HCT116 (cell line): ENCODE data around the gene EVI5L. TPM values are rescaled to one million over a fixed set of nuclear protein-coding genes. Genes with fewer than 3 reads are reported as not detected.

ENCODE experiments used
- ATAC-seq: fragments of 200-7000 bp; cut with Tn5 transposase; 2 replicates; pipeline ENCODE4 v1.9.1; 2020; ENCODE audit warnings: mild to moderate bottlenecking, moderate library complexity
- BruUV-seq: library from RNA; stranded (reverse); fragments of 400-500 nt; replicated peaks from 2 replicates; lab custom pipeline; 2021; lab: Mats Ljungman, UMichigan
- CTCF ChIA-PET: fragments of 300-600 bp; sonication (Branson Sonifier 250); formaldehyde crosslinking; loops from one replicate; lab custom pipeline; 2021; ENCODE audit warnings: antibody characterized with exemption; lab: Charles Lee
- POLR2A ChIA-PET: fragments of 300-600, 350-600 bp; sonication (Branson Sonifier 250); formaldehyde crosslinking; loops from one replicate; lab custom pipeline; 2021; ENCODE audit warnings: antibody characterized with exemption; lab: Charles Lee
- RAD21 ChIA-PET, 2 experiments: fragments of 300-600 bp; sonication (Branson Sonifier 250); formaldehyde crosslinking; loops; one replicate each; lab custom pipeline; 2023; ENCODE audit warnings: low total read pairs in 2 of 2; ENCODE audit not compliant: uncharacterized antibody in 2 of 2, unreplicated experiment in 2 of 2, low non-redundant PET in 1 of 2; lab: Charles Lee
- DNase-seq: peaks from one replicate; pipeline ENCODE4 v3.0.0-alpha.2; 2010; ENCODE audit warnings: low read depth, low spot score
- H2AFZ ChIP-seq: fragments of 200-600 bp; shearing (Covaris generic), sonication (generic); 2 replicates; pipeline ENCODE4 v1.6.1; 2017; ENCODE audit warnings: low read depth, mixed run types, mixed read lengths, antibody characterized with exemption, low read length; ENCODE audit not compliant: poor library complexity, severe bottlenecking
- H3K27ac ChIP-seq: 2 replicates; pipeline ENCODE4 v1.5.1; 2012; ENCODE audit warnings: low read depth, low read length
- H3K27me3 ChIP-seq: fragments of 200-600 bp; sonication (generic); 2 replicates; pipeline ENCODE4 v1.6.1; 2016; ENCODE audit warnings: mixed run types, low read length, mixed read lengths; ENCODE audit not compliant: insufficient read depth
- H3K36me3 ChIP-seq, 2 experiments: fragments of 200-500 bp in 1 of 2; fragments of 200-600 bp in 1 of 2; sonication (Bioruptor generic) in 1 of 2; sonication (generic) in 1 of 2; 2 replicates each; pipeline versions ENCODE4 v1.5.1 to v1.6.1; 2014 to 2016; ENCODE audit warnings: low read length in 2 of 2, inconsistent platforms in 1 of 2, mixed read lengths in 1 of 2, mixed run types in 1 of 2; ENCODE audit not compliant: insufficient read depth in 2 of 2, control insufficient read depth in 1 of 2
- H3K4me1 ChIP-seq, 2 experiments: fragments of 200-600 bp in 1 of 2; sonication (generic) in 1 of 2; 2 replicates each; pipeline versions ENCODE4 v1.5.1 to v1.6.1; 2012 to 2017; ENCODE audit warnings: low read length in 2 of 2, inconsistent platforms in 1 of 2, mild to moderate bottlenecking in 1 of 2, mixed read lengths in 1 of 2, mixed run types in 1 of 2, moderate library complexity in 1 of 2; ENCODE audit not compliant: insufficient read depth in 2 of 2, control insufficient read depth in 1 of 2
- H3K4me2 ChIP-seq: fragments of 200-600 bp; sonication (generic); 2 replicates; pipeline ENCODE4 v1.6.1; 2017; ENCODE audit warnings: mixed run types, low read length, mixed read lengths
- H3K4me3 ChIP-seq, 2 experiments: fragments of 200-600 bp in 1 of 2; sonication (generic) in 1 of 2; replicated peaks in 1 of 2; 2 replicates each; pipeline ENCODE4 v1.5.1; 2011 to 2016; ENCODE audit warnings: low read length in 2 of 2, control low read depth in 1 of 2, low read depth in 1 of 2, mild to moderate bottlenecking in 1 of 2, mixed read lengths in 1 of 2, mixed run types in 1 of 2
- H3K79me2 ChIP-seq: fragments of 200-600 bp; sonication (generic); 2 replicates; pipeline ENCODE4 v1.6.1; 2017; ENCODE audit warnings: mild to moderate bottlenecking, mixed run types, low read length, moderate library complexity, mixed read lengths; ENCODE audit not compliant: insufficient read depth
- H3K9ac ChIP-seq: fragments of 200-600 bp; sonication (generic); 2 replicates; pipeline ENCODE4 v1.6.1; 2016; ENCODE audit warnings: low read length, mixed read lengths
- H3K9me2 ChIP-seq: fragments of 200-600 bp; sonication (generic), shearing (Covaris generic); 2 replicates; pipeline ENCODE4 v1.6.1; 2017; ENCODE audit warnings: mixed run types, mild to moderate bottlenecking, moderate library complexity; ENCODE audit not compliant: insufficient read depth
- H3K9me3 ChIP-seq, 2 experiments: fragments of 200-500 bp in 1 of 2; fragments of 200-600 bp in 1 of 2; sonication (Bioruptor generic) in 1 of 2; sonication (generic) in 1 of 2; 2 replicates each; pipeline ENCODE4 v1.6.1; 2014 to 2017; ENCODE audit warnings: low read length in 2 of 2, mixed read lengths in 2 of 2, inconsistent platforms in 1 of 2, low read depth in 1 of 2, mild to moderate bottlenecking in 1 of 2, mixed run types in 1 of 2, moderate library complexity in 1 of 2; ENCODE audit not compliant: control insufficient read depth in 1 of 2, insufficient read depth in 1 of 2
- H4K20me1 ChIP-seq: fragments of 200-600 bp; sonication (generic), shearing (Covaris generic); 2 replicates; pipeline ENCODE4 v1.6.1; 2017; ENCODE audit warnings: mixed run types, mild to moderate bottlenecking, moderate library complexity; ENCODE audit not compliant: insufficient read depth
- ATF3 ChIP-seq: IDR thresholded peaks from 2 replicates; pipeline ENCODE4 v1.6.1; 2012
- CBX3 ChIP-seq: IDR thresholded peaks from 2 replicates; pipeline ENCODE4 v1.6.1; 2012; ENCODE audit warnings: low read depth
- CEBPB ChIP-seq: IDR thresholded peaks from 2 replicates; pipeline ENCODE4 v1.6.1; 2012; ENCODE audit warnings: low read depth
- EGR1 ChIP-seq: IDR thresholded peaks from 2 replicates; pipeline ENCODE4 v1.6.1; 2012; ENCODE audit warnings: low read depth
- ELF1 ChIP-seq: IDR thresholded peaks from 2 replicates; pipeline ENCODE4 v1.6.1; 2012; ENCODE audit warnings: low read depth, borderline replicate concordance
- POLR2A ChIP-seq: IDR thresholded peaks from 2 replicates; pipeline ENCODE4 v1.7.0; 2011; ENCODE audit warnings: borderline replicate concordance; ENCODE audit not compliant: insufficient read depth, insufficient read length; ENCODE audit errors: extremely low read depth
- POLR2AphosphoS5 ChIP-seq: IDR thresholded peaks from 2 replicates; pipeline ENCODE4 v1.6.1; 2011; ENCODE audit warnings: mild to moderate bottlenecking, low read depth, low read length, moderate library complexity
- ZNF274 ChIP-seq: fragments of 200-500 bp; sonication (Bioruptor generic); IDR thresholded peaks from 2 replicates; pipeline ENCODE4 v1.6.1; 2014; ENCODE audit warnings: mild to moderate bottlenecking, low read depth, low read length, inconsistent platforms
- intact Hi-C: fragments of 100-400 bp; cut with micrococcal nuclease; formaldehyde crosslinking; loops from 2 replicates; pipeline ENCODE4 v1.10.0; 2022
- total RNA-seq: library from RNA; stranded (reverse); gene quantifications from one replicate; pipeline ENCODE4 v1.2.1, GENCODE V29; 2021; ENCODE audit not compliant: unreplicated experiment

Gene EVI5L
- total RNA-seq, 1 experiment from 2014 or later = 15.0 TPM

DNA sequence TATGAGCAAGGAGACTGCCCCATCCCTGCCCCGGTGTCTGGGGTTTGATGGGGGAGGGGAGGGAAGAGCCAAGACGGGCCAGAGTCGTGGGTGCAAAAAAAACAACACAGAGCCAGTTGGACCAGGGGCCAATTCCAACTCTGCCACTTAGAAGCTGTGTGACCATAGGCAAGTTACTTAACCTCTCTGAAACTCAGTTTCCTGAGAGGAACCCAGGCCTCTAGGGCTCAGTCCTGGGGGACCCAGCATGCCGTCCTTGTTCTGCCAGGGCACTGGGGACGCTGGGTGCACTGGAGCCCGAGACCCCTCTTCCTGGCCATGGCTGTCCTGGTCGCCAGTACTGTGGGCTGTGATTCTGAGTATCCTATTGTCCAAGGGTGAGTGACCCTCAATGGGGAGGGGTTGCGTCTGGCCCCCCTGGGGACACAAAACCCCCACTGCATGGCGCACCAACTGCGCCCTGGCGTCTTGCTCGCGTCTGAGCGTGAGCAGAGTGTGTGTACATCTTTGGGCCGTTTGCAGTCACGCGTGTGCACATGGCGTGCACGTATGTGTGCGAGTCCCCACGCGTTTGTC, 42.3 kb upstream of the EVI5L start:
- no peak overlapping the region for H2AFZ ChIP-seq
- peaks cover 6 to 10% of the 10 kb centered on the region in 2 experiments for H3K4me1 ChIP-seq
- no TSS peak for BruUV-seq
- no peak for ATAC-seq
- TF ChIP-seq ELF1 (no peak), ATF3 (no peak), CEBPB (no peak), POLR2A (no peak), POLR2AphosphoS5 (no peak), EGR1 (no peak), ZNF274 (no peak)
- H3K4me3 ChIP-seq = no peak overlapping the region
- ChIA-PET POLR2A (no interaction called here), CTCF (no interaction called here), RAD21 (no interaction called here)
- H3K36me3 ChIP-seq = no peaks in the 10 kb centered on the region
- DNase-seq = no peak
- H3K79me2 ChIP-seq = no peaks in the 10 kb centered on the region
- H3K27me3 ChIP-seq = peaks cover 6% of the 10 kb centered on the region; the same call in 1 of the 2 replicates
- H3K27ac ChIP-seq = no peak overlapping the region
- H3K4me2 ChIP-seq = no peak overlapping the region
- intact Hi-C loops = no loop called here
- H4K20me1 ChIP-seq = no peaks in the 10 kb centered on the region
- no peaks in the 10 kb centered on the region for H3K9me2 ChIP-seq
- H3K9ac ChIP-seq = no peak overlapping the region
- no peaks in the 10 kb centered on the region for H3K9me3 ChIP-seq

DNA sequence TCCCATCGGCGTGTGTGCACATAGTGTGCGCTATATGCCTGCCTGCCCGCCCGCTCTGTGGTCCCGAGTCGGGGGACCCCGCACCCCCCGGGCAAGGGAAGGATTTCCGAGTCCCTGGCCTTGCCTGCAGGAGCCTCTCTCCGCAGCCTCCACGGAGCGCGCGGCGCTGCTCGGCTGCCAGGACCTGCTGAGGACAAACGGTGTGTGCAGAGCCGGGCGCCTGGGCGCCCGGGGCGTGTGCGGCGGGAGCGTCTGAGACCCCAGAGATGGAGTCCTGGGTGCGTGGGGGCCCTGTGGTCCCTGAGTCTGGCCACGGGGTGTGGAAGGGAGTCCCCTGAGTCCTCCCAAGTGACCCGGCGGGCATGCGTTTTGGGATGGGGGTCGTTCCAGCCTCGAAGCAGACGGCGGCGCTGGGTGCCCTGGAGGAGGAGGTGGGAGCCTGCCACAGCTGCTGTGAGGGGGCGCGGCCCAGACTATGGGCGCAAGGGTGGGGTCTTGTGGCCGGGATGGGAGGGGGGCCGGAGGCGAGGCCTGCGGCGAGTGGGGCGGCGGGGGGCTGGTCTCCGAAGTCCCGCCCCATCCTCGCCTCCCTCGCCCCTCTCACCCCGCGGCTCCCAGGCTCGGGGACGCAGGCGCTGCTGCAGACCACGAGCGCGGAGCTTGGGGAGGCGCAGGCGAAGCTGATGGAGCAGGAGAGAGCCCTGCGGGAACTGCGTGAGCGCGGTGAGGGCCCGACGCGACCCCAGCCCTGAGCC, 41.7 kb upstream of the EVI5L start:
- no peak for ATAC-seq
- CTCF ChIA-PET = no interaction called here
- POLR2A ChIA-PET = no interaction called here

More for the DNA sequence above, 41.7 kb upstream of the EVI5L start:
- BruUV-seq = no TSS peak
- Histone ChIP-seq H3K79me2 (no peaks in the 10 kb centered on the region), H3K27me3 (peaks cover 5% of the 10 kb centered on the region; the same call in 1 of the 2 replicates), H4K20me1 (no peaks in the 10 kb centered on the region), H3K4me2 (no peak overlapping the region), H3K4me3 (no peak overlapping the region), H3K36me3 (no peaks in the 10 kb centered on the region), H3K9ac (no peak overlapping the region), H3K9me2 (no peaks in the 10 kb centered on the region), H3K4me1 (peaks cover 6 to 10% of the 10 kb centered on the region in 2 experiments), H3K27ac (no peak overlapping the region), H2AFZ (no peak overlapping the region), H3K9me3 (no peaks in the 10 kb centered on the region)
- no peak for TF ChIP-seq POLR2A
- no peak for TF ChIP-seq ELF1
- TF ChIP-seq ZNF274 = no peak
- TF ChIP-seq CBX3 = no peak
- DNase-seq = no peak
- intact Hi-C loops = no loop called here
- RAD21 ChIA-PET = no interaction called here
